Measurements from ENCODE around the gene RPUSD3.
"Not testable (repeated sequence)": the region's sequence is repeated elsewhere in the genome, so short reads cannot be mapped to it uniquely, and the experiment has no call there.

RPUSD3 gene

DNA sequence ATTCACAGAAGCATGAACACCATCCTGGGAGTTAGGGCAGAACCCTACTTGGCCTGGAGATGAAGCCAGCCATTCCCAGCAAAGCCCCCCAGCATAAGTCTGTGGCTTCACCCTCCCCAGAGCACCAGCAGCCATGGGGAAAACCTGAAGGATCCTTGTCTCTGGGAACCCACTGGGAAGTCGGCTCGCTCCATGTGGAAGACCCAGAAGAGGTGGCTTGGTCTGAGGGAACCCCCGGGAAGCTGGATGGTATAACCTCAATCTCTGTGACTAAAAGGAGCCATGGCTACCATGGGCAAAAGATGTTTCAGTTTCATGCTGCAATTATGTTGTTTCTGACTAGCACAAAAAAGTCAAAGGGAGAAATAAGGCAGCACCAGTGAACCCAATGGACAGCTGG, 11.8 kb upstream of the RPUSD3 start:
- DNase-seq (ENCODE audit: low spot score): no peak
- TF ChIP-seq, protein P1, sequence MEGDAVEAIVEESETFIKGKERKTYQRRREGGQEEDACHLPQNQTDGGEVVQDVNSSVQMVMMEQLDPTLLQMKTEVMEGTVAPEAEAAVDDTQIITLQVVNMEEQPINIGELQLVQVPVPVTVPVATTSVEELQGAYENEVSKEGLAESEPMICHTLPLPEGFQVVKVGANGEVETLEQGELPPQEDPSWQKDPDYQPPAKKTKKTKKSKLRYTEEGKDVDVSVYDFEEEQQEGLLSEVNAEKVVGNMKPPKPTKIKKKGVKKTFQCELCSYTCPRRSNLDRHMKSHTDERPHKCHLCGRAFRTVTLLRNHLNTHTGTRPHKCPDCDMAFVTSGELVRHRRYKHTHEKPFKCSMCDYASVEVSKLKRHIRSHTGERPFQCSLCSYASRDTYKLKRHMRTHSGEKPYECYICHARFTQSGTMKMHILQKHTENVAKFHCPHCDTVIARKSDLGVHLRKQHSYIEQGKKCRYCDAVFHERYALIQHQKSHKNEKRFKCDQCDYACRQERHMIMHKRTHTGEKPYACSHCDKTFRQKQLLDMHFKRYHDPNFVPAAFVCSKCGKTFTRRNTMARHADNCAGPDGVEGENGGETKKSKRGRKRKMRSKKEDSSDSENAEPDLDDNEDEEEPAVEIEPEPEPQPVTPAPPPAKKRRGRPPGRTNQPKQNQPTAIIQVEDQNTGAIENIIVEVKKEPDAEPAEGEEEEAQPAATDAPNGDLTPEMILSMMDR (IDR thresholded peaks at IDR 0.05; ENCODE audit: borderline replicate concordance, control extremely low read depth, extremely low read depth, insufficient read depth, missing control alignments): no peak
- in situ Hi-C loops (cut with MboI; ENCODE audit: low sequenced_read_pairs, unreplicated experiment): no loop called here

DNA sequence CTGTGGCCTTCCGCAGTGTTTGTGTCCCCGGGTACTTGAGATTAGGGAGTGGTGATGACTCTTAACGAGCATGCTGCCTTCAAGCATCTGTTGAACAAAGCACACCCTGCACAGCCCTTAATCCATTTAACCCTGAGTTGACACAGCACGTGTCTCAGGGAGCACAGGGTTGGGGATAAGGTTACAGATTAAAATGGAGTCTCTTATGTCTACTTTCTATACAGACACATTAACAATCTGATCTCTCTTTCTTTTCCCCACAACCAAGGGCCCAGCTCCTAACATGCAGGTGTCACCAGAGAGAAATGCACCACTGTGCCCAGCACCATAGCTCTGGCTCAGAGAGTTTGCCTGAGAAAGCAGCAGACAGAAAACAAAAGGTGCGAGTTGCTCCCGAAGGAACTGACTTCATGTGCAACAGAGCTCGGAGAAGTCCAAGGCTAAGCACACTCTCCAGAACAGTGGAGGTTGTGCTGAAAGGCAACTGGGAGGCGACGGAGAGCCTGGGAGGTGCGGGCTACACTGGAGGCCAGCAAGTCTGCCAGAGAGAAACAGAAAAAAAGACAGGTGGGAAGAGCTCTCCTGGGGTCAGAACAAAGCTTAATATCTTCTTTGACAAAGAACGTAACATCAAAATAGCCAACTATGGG, 10.6 kb upstream of the RPUSD3 start:
- in situ Hi-C loops (cut with MboI; ENCODE audit: low sequenced_read_pairs, unreplicated experiment); DNase-seq (ENCODE audit: low spot score): not testable (repeated sequence)

DNA sequence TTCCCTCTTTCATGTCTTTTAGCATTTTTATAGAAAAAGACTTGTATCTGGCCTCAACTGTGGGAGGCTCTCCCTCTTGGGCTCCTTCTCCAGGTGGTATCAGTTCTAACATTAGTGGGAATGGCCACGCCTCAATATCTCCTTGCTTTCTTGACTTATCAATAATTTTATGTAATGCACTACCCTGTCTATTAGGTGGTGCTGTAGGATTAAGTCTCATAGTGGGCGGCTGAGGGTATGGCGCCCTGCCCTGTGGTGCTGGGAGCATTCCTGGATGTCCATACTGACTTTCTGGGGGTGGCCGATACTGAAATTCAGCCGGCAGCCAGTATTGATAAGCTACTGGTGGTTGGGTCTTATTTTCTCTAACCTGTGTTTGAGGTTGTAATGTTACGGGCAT, 8.7 kb upstream of the RPUSD3 start:
- in situ Hi-C loops (cut with MboI; ENCODE audit: low sequenced_read_pairs, unreplicated experiment): no loop called here
- TF ChIP-seq, protein P1 (IDR thresholded peaks at IDR 0.05; ENCODE audit: borderline replicate concordance, control extremely low read depth, extremely low read depth, insufficient read depth, missing control alignments): no peak
- no peak for DNase-seq (ENCODE audit: low spot score)

DNA sequence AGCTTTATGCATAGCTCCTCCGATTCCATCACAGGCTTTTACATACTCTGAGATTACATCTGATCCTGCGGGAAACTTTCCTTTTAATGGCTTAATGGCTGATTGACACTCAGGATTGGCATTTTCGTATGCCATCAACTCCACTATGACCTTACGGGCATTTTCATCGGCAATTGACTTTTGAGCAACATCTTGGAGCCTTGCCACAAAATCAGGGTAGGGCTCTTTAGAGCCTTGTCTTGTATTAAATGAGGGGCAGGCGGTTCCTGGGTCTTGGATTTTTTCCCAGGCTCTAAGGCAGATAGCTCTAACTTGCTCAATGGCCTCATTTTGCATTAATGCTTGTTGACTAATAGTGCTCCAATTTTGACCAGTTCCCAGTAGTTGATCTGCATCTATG, 8.1 kb upstream of the RPUSD3 start:
- in situ Hi-C loops (cut with MboI; ENCODE audit: low sequenced_read_pairs, unreplicated experiment); DNase-seq (ENCODE audit: low spot score): not testable (repeated sequence)

DNA sequence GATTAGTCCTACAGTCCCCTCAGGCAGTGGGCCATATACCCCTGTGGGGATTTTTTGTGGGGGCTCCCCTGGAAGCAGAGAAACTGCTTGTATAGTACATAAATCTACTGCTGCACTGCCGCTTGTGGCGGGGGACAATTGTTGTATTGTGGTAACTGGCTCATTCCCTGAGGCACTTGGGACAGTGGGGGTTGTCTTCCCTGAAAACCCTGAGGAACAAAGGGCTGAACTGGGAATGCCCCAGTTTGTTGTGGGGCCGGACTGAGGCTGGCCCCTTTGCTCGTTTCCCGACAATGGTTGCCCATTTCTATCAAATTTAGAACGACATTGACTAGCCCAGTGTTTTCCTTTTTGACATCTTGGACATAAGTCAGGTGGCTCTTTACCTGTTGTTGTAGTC, 7.6 kb upstream of the RPUSD3 start:
- DNase-seq (ENCODE audit: low spot score); in situ Hi-C loops (cut with MboI; ENCODE audit: low sequenced_read_pairs, unreplicated experiment): not testable (repeated sequence)

DNA sequence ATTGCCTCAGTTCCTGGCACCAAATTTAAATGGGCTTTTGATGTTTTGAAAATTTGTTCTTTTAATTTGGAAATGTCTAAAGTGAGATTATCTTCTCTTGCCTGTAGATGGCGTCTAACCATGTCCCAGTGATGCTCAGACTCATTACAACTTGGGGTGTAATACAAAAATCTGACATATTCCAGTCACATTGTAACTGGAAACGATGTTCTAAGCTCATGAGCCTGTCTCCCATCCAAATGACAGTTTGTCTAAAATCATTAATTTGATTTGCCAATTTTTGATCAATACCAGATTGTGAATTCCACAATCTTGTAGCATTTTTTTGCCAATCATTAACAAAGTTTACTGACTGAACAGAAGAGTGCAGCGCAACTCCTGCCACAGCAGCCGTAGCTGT, 5.1 kb upstream of the RPUSD3 start:
- DNase-seq (ENCODE audit: low spot score); in situ Hi-C loops (cut with MboI; ENCODE audit: low sequenced_read_pairs, unreplicated experiment): not testable (repeated sequence)
- TF ChIP-seq, protein P1 (IDR thresholded peaks at IDR 0.05; ENCODE audit: borderline replicate concordance, control extremely low read depth, extremely low read depth, insufficient read depth, missing control alignments): peak; percentile 23

DNA sequence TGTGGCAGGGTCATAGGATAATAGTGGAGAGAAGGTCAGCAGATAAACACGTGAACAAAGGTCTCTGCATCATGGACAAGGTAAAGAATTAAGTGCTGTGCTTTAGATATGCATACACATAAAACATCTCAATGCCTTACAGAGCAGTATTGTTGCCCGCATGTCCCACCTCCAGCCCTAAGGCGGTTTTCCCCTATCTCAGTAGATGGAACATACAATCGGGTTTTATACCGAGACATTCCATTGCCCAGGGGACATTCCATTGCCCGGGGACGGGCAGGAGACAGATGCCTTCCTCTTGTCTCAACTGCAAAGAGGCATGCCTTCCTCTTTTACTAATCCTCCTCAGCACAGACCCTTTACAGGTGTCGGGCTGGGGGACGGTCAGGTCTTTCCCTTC, 4.1 kb upstream of the RPUSD3 start:
- DNase-seq (ENCODE audit: low spot score); in situ Hi-C loops (cut with MboI; ENCODE audit: low sequenced_read_pairs, unreplicated experiment): not testable (repeated sequence)

DNA sequence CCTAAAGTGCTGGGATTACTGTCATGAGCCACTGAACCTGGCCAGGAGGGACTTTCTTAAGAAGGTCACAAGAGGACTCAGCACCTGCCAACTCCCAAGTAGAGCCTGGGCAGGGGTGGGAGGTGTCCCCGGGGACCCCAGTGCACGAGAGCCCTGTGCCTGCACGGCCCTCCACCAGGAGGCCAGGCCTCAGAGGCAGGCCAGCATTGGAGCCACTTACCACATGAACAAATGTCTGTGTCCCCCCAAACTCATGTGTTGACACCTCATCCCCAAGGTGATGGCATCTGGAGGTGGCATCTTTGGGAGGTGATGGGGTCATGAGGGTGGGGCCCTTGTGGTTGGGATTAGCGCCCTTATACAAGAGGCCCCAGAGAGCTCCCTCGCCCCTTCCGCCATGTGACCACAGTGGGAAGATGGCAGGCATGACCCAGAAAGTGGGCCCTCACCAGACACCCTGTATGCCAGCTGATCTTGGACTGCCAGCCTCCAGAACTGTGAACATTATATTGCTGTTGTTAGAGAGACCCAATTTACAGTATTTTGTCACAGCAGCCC, 3.2 kb upstream of the RPUSD3 start:
- in situ Hi-C loops (cut with MboI; ENCODE audit: low sequenced_read_pairs, unreplicated experiment): no loop called here
- DNase-seq (ENCODE audit: low spot score): no peak
- TF ChIP-seq, protein P1 (IDR thresholded peaks at IDR 0.05; ENCODE audit: borderline replicate concordance, control extremely low read depth, extremely low read depth, insufficient read depth, missing control alignments): no peak

DNA sequence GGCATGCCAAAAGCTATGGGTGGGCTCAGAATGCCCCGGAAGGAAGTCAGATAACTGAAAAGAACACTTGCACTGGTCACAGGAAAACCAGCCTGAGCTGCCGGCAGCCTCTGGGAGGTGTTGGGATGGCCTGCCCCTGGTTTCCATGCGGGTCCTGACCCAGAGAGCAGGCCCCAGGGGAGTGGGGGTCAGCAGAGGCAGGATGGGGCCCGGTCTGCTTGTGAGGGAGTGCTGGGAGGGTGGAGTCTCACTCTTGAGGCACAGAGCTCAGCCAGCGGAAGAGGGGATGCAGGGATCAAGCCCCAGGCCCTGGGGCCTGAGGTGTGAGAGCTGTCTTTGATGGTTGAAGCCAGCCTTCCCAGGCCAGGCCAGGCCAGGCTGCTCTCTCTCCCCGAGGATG, 2.4 kb upstream of the RPUSD3 start:
- no peak for DNase-seq (ENCODE audit: low spot score)
- TF ChIP-seq, protein P1 (IDR thresholded peaks at IDR 0.05; ENCODE audit: borderline replicate concordance, control extremely low read depth, extremely low read depth, insufficient read depth, missing control alignments): no peak
- in situ Hi-C loops (cut with MboI; ENCODE audit: low sequenced_read_pairs, unreplicated experiment): no loop called here

All from GM13976 (cell line).